GM12878 (cell line): ENCODE results near the gene MEP1B. TPM values are rescaled to one million over a fixed set of nuclear protein-coding genes. Genes with fewer than 3 reads are reported as not detected.

ENCODE experiments used
- BMI1 ChIP-seq: fragments of 450-650 bp; IDR thresholded peaks from 2 replicates; pipeline ENCODE4 v1.6.1; 2016; ENCODE audit warnings: mild to moderate bottlenecking, moderate library complexity, borderline replicate concordance
- CBX3 ChIP-seq: fragments of 200-600 bp; sonication (generic); IDR thresholded peaks from 2 replicates; pipeline ENCODE4 v1.6.1; 2016; ENCODE audit warnings: low read depth, borderline replicate concordance
- CBX5 ChIP-seq: sonication (generic); IDR thresholded peaks from 2 replicates; pipeline ENCODE4 v1.6.1; 2016; ENCODE audit warnings: low read depth, moderate library complexity, mild to moderate bottlenecking, inconsistent platforms
- CREM ChIP-seq: IDR thresholded peaks from 2 replicates; pipeline ENCODE4 v1.6.1; 2014; ENCODE audit warnings: antibody characterized with exemption, low read depth
- IRF4 ChIP-seq: IDR thresholded peaks from 2 replicates; pipeline ENCODE4 v1.6.1; 2011; ENCODE audit warnings: low read depth, low read length
- RELA ChIP-seq: fragments of 450-650 bp; IDR thresholded peaks from 2 replicates; pipeline ENCODE4 v1.8.0; 2014; ENCODE audit warnings: borderline replicate concordance; ENCODE audit not compliant: partially characterized antibody
- SMAD5 ChIP-seq: IDR thresholded peaks from 2 replicates; pipeline ENCODE4 v1.6.1; 2016; ENCODE audit warnings: antibody characterized with exemption, low read depth
- SMC3 ChIP-seq: IDR thresholded peaks from 2 replicates; pipeline ENCODE4 v1.6.1; 2011; ENCODE audit warnings: low read length, improper control_type of control experiment, borderline replicate concordance
- STAT3 ChIP-seq: IDR thresholded peaks from 2 replicates; pipeline ENCODE4 v1.6.1; 2011; ENCODE audit warnings: low read depth, low read length, improper control_type of control experiment
- SUPT20H ChIP-seq: IDR thresholded peaks from 2 replicates; pipeline ENCODE4 v1.6.1; 2011; ENCODE audit warnings: low read depth, mild to moderate bottlenecking, low read length, moderate library complexity, borderline replicate concordance; ENCODE audit not compliant: control insufficient read depth
- TARDBP ChIP-seq: IDR thresholded peaks from 2 replicates; pipeline ENCODE4 v1.6.1; 2016; ENCODE audit warnings: borderline replicate concordance
- TCF3 ChIP-seq: IDR thresholded peaks from 2 replicates; pipeline ENCODE4 v1.6.1; 2012; ENCODE audit warnings: low read depth, mild to moderate bottlenecking, low read length, borderline replicate concordance; ENCODE audit not compliant: insufficient read depth
- ZNF217 ChIP-seq: fragments of 450-650 bp; IDR thresholded peaks from 2 replicates; pipeline ENCODE4 v1.6.1; 2017; ENCODE audit warnings: antibody characterized with exemption, mild to moderate bottlenecking
- ZNF24 ChIP-seq: fragments of 450-650 bp; IDR thresholded peaks from 2 replicates; pipeline ENCODE4 v1.6.1; 2017; ENCODE audit warnings: antibody characterized with exemption, mild to moderate bottlenecking
- ZNF384 ChIP-seq: IDR thresholded peaks from 2 replicates; pipeline ENCODE4 v1.6.1; 2012; ENCODE audit warnings: low read depth, mild to moderate bottlenecking, low read length, improper control_type of control experiment, borderline replicate concordance
- ZSCAN29 ChIP-seq: fragments of 450-650 bp; IDR thresholded peaks from 2 replicates; pipeline ENCODE4 v1.6.1; 2017; ENCODE audit warnings: mild to moderate bottlenecking, moderate library complexity
- ZZZ3 ChIP-seq: IDR thresholded peaks from 2 replicates; pipeline ENCODE4 v1.6.1; 2011; ENCODE audit warnings: low read depth; ENCODE audit not compliant: control insufficient read depth, insufficient read length
- polyA plus RNA-seq, 11 experiments: library from polyadenylated mRNA; depleted of rRNA in 4 of 11; unstranded in 6 of 11; stranded (reverse) in 5 of 11; fragments of >200 nt; fragmentation: Nextera tagmentation in 4 of 11; fragmentation: Illumina TruSeq in 1 of 11; extraction: Ambion mirVana in 4 of 11; extraction: Trizol in 1 of 11; gene quantifications; 1 replicate in 1 of 11; 2 replicates in 10 of 11; pipeline versions ENCODE4 v1.2.1 to v1.2.3, GENCODE V29; 2011 to 2016; ENCODE audit warnings: inconsistent platforms in 2 of 11, missing spikeins in 2 of 11, low read depth in 1 of 11
- total RNA-seq, 4 experiments: library from RNA; depleted of rRNA in 3 of 4; stranded (reverse); fragments of >200 nt in 3 of 4; fragmentation: Illumina TruSeq in 1 of 4; extraction: Trizol in 1 of 4; gene quantifications; 2 replicates each; pipeline versions ENCODE4 v1.2.1 to v1.2.3, GENCODE V29; 2013 to 2021
- TF ChIP-seq, protein P1 (sequence below): fragments of 150-350 bp; IDR thresholded peaks from 2 replicates; pipeline ENCODE4 v1.6.1; 2014; ENCODE audit warnings: mild to moderate bottlenecking, low read depth, low read length
- TF ChIP-seq, protein P2 (sequence below): IDR thresholded peaks from 2 replicates; pipeline ENCODE4 v1.6.1; 2011; ENCODE audit warnings: low read depth, mild to moderate bottlenecking, low read length, moderate library complexity, borderline replicate concordance; ENCODE audit errors: extremely low read depth
- TF ChIP-seq, protein P3 (sequence below): IDR thresholded peaks from 2 replicates; pipeline ENCODE4 v1.6.1; 2012; ENCODE audit warnings: improper control_type of control experiment, low read depth, low read length; ENCODE audit not compliant: insufficient replicate concordance
- TF ChIP-seq, protein P4 (sequence below): fragments of 450-650 bp; IDR thresholded peaks from 2 replicates; pipeline ENCODE4 v1.6.1; 2016; ENCODE audit warnings: mild to moderate bottlenecking, moderate library complexity, borderline replicate concordance

Gene MEP1B
- total and polyA plus RNA-seq, 10 of the 15 experiments (the other 5 are each of a cell fraction or from before 2014, with no cell fraction given) = 0.04 to 0.05 TPM; not detected in 8

DNA sequence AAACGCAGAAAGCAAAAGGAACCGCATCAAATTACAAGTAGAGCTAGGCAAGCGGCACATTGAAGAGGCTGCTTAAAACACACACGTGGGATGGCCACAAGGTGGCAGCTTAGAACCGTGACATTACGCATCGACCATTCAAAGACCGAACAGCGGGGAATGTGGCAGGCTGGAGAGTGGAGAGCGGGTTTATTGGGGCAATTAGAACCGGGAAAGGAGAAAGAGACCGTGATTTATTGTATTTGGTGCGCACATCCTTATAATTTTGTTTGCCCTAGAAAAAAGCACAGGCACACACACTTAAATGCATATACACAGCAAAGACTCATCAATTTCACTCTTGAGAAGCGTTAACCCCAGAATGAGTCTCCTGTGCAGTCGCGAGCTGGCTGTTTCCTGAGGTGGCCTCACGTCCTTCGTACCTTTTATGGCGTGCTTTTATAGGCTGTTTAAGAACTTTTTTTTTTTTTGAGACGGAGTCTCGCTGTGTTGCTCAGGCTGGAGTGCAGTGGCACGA lies 31.7 kb upstream of the MEP1B start (continued):
- no peak for TF ChIP-seq SUPT20H
- no peak for TF ChIP-seq ZNF384
- no peak for TF ChIP-seq CBX5
- TF ChIP-seq, protein P1, sequence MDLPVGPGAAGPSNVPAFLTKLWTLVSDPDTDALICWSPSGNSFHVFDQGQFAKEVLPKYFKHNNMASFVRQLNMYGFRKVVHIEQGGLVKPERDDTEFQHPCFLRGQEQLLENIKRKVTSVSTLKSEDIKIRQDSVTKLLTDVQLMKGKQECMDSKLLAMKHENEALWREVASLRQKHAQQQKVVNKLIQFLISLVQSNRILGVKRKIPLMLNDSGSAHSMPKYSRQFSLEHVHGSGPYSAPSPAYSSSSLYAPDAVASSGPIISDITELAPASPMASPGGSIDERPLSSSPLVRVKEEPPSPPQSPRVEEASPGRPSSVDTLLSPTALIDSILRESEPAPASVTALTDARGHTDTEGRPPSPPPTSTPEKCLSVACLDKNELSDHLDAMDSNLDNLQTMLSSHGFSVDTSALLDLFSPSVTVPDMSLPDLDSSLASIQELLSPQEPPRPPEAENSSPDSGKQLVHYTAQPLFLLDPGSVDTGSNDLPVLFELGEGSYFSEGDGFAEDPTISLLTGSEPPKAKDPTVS = no peak
- TF ChIP-seq ZNF24 = no peak
- TF ChIP-seq CREM = peak; percentile 29; the same call in 1 of the 2 replicates
- TF ChIP-seq CBX3 = no peak
- no peak for TF ChIP-seq ZZZ3
- peak; percentile 71 for TF ChIP-seq SMC3
- TF ChIP-seq SMAD5 = no peak
- no peak for TF ChIP-seq TCF3
- no peak for TF ChIP-seq BMI1
- no peak for TF ChIP-seq TARDBP
- no peak for TF ChIP-seq STAT3
- TF ChIP-seq, protein P2, sequence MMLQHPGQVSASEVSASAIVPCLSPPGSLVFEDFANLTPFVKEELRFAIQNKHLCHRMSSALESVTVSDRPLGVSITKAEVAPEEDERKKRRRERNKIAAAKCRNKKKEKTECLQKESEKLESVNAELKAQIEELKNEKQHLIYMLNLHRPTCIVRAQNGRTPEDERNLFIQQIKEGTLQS = no peak
- TF ChIP-seq ZNF217 = no peak
- TF ChIP-seq ZSCAN29 = no peak
- TF ChIP-seq, protein P3, sequence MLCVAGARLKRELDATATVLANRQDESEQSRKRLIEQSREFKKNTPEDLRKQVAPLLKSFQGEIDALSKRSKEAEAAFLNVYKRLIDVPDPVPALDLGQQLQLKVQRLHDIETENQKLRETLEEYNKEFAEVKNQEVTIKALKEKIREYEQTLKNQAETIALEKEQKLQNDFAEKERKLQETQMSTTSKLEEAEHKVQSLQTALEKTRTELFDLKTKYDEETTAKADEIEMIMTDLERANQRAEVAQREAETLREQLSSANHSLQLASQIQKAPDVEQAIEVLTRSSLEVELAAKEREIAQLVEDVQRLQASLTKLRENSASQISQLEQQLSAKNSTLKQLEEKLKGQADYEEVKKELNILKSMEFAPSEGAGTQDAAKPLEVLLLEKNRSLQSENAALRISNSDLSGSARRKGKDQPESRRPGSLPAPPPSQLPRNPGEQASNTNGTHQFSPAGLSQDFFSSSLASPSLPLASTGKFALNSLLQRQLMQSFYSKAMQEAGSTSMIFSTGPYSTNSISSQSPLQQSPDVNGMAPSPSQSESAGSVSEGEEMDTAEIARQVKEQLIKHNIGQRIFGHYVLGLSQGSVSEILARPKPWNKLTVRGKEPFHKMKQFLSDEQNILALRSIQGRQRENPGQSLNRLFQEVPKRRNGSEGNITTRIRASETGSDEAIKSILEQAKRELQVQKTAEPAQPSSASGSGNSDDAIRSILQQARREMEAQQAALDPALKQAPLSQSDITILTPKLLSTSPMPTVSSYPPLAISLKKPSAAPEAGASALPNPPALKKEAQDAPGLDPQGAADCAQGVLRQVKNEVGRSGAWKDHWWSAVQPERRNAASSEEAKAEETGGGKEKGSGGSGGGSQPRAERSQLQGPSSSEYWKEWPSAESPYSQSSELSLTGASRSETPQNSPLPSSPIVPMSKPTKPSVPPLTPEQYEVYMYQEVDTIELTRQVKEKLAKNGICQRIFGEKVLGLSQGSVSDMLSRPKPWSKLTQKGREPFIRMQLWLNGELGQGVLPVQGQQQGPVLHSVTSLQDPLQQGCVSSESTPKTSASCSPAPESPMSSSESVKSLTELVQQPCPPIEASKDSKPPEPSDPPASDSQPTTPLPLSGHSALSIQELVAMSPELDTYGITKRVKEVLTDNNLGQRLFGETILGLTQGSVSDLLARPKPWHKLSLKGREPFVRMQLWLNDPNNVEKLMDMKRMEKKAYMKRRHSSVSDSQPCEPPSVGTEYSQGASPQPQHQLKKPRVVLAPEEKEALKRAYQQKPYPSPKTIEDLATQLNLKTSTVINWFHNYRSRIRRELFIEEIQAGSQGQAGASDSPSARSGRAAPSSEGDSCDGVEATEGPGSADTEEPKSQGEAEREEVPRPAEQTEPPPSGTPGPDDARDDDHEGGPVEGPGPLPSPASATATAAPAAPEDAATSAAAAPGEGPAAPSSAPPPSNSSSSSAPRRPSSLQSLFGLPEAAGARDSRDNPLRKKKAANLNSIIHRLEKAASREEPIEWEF = no peak
- TF ChIP-seq, protein P4, sequence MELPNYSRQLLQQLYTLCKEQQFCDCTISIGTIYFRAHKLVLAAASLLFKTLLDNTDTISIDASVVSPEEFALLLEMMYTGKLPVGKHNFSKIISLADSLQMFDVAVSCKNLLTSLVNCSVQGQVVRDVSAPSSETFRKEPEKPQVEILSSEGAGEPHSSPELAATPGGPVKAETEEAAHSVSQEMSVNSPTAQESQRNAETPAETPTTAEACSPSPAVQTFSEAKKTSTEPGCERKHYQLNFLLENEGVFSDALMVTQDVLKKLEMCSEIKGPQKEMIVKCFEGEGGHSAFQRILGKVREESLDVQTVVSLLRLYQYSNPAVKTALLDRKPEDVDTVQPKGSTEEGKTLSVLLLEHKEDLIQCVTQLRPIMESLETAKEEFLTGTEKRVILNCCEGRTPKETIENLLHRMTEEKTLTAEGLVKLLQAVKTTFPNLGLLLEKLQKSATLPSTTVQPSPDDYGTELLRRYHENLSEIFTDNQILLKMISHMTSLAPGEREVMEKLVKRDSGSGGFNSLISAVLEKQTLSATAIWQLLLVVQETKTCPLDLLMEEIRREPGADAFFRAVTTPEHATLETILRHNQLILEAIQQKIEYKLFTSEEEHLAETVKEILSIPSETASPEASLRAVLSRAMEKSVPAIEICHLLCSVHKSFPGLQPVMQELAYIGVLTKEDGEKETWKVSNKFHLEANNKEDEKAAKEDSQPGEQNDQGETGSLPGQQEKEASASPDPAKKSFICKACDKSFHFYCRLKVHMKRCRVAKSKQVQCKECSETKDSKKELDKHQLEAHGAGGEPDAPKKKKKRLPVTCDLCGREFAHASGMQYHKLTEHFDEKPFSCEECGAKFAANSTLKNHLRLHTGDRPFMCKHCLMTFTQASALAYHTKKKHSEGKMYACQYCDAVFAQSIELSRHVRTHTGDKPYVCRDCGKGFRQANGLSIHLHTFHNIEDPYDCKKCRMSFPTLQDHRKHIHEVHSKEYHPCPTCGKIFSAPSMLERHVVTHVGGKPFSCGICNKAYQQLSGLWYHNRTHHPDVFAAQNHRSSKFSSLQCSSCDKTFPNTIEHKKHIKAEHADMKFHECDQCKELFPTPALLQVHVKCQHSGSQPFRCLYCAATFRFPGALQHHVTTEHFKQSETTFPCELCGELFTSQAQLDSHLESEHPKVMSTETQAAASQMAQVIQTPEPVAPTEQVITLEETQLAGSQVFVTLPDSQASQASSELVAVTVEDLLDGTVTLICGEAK = no peak
- no peak for TF ChIP-seq RELA
- TF ChIP-seq IRF4 = 0 out of 2 replicates have a peak, but pooled peaks have one; percentile 32
